ENCODE measurements around the gene VGLL4.

DNA sequence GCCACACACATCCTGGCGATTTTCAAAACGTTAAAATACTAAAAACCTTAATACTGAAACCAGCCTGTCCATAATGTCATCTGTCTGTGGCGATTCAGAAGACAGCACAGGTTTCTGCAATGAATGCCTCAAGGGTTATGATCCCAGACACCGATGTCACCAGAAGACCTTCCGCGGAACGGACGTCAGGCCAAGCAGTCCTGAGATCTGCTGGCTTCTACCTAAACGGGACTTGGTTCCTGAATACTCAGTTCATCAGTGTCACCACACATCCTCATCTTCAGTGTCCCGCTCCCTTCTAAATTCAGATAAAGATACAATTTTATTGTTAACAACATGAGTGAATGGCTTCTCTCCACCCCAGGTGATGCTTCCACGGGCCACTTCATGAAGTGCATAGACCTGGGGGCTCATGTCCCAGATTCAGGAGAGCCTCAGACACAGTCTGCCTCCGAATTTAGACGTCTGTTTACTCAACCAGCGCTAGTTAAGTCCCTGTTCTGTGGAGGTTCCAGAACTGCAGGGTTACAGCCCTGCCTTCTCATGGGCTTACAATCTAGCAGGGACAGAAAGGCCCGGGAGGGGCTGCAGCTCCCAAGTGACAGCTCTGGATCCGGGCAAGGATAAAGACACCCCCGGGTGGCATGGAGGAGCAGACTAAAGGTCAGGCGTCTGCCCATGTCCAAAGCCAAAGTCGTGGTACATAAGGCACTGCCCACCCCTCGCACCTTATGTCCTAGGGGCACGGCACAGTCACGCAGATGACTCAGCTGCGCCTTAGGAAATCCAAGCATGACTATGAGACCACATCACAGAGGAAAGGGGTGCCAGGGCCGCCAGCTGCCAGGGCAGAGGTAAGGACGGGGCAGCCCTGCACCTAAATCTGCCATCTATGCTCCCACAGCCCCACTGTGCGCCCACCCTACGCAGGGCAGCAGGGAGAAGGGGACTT is 75.9 kb downstream of the VGLL4 start:
- TF ChIP-seq, protein P1, sequence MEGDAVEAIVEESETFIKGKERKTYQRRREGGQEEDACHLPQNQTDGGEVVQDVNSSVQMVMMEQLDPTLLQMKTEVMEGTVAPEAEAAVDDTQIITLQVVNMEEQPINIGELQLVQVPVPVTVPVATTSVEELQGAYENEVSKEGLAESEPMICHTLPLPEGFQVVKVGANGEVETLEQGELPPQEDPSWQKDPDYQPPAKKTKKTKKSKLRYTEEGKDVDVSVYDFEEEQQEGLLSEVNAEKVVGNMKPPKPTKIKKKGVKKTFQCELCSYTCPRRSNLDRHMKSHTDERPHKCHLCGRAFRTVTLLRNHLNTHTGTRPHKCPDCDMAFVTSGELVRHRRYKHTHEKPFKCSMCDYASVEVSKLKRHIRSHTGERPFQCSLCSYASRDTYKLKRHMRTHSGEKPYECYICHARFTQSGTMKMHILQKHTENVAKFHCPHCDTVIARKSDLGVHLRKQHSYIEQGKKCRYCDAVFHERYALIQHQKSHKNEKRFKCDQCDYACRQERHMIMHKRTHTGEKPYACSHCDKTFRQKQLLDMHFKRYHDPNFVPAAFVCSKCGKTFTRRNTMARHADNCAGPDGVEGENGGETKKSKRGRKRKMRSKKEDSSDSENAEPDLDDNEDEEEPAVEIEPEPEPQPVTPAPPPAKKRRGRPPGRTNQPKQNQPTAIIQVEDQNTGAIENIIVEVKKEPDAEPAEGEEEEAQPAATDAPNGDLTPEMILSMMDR (conservative IDR thresholded peaks at IDR 0.05; ENCODE audit: low read depth, low read length), result no peak
- TF ChIP-seq EZH2 (IDR thresholded peaks at IDR 0.05; ENCODE audit: low read length, unreplicated experiment) (no peak), EZH2phosphoT487 (IDR thresholded peaks at IDR 0.05; ENCODE audit: borderline replicate concordance, low read length) (no peak)

Measured in PC-3 (cell line).